Measurements from ENCODE around the gene KRTAP9-3.
"Not testable (repeated sequence)": the region's sequence is repeated elsewhere in the genome, so short reads cannot be mapped to it uniquely, and the experiment has no call there.

DNA sequence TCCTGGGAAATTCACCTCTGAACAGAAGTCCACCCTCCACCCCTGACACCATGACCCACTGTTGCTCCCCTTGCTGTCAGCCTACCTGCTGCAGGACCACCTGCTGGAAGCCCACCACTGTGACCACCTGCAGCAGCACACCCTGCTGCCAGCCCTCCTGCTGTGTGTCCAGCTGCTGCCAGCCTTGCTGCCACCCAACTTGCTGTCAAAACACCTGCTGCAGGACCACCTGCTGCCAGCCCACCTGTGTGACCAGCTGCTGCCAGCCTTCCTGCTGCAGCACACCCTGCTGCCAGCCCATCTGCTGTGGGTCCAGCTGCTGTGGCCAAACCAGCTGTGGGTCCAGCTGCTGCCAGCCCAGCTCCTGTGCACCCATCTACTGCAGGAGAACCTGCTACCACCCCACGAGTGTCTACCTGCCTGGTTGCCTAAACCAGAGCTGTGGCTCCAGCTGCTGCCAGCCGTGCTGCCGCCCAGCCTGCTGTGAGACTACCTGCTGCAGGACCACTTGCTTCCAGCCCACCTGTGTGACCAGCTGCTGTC lies 43.5 kb downstream of the KRTAP9-3 start, which contains the start of gene KRTAP9-7:
- TF ChIP-seq, protein P1, sequence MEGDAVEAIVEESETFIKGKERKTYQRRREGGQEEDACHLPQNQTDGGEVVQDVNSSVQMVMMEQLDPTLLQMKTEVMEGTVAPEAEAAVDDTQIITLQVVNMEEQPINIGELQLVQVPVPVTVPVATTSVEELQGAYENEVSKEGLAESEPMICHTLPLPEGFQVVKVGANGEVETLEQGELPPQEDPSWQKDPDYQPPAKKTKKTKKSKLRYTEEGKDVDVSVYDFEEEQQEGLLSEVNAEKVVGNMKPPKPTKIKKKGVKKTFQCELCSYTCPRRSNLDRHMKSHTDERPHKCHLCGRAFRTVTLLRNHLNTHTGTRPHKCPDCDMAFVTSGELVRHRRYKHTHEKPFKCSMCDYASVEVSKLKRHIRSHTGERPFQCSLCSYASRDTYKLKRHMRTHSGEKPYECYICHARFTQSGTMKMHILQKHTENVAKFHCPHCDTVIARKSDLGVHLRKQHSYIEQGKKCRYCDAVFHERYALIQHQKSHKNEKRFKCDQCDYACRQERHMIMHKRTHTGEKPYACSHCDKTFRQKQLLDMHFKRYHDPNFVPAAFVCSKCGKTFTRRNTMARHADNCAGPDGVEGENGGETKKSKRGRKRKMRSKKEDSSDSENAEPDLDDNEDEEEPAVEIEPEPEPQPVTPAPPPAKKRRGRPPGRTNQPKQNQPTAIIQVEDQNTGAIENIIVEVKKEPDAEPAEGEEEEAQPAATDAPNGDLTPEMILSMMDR (IDR thresholded peaks at IDR 0.05; ENCODE audit: borderline replicate concordance, extremely low read depth, low read length, poor library complexity, severe bottlenecking) = not testable (repeated sequence)
- TF ChIP-seq EZH2 (IDR thresholded peaks at IDR 0.05; ENCODE audit: borderline replicate concordance, low read depth, low read length, severe bottlenecking) = not testable (repeated sequence)
